Brain microvascular endothelial cell (primary cell): ENCODE data around the gene ZNF263.

Source experiments
- DNase-seq: peaks from one replicate; pipeline ENCODE4 v3.0.0-alpha.2; 2020
- H3K27ac ChIP-seq: fragments of 250-450 bp; sonication (Bioruptor Pico); 2 replicates; pipeline ENCODE4 v1.5.1; 2020; ENCODE audit warnings: mild to moderate bottlenecking, moderate library complexity
- H3K27me3 ChIP-seq: fragments of 250-450 bp; sonication (Bioruptor Pico); replicated peaks from 2 replicates; pipeline ENCODE4 v1.5.1; 2020; ENCODE audit warnings: mild to moderate bottlenecking
- H3K36me3 ChIP-seq: fragments of 250-450 bp; sonication (Bioruptor Pico); replicated peaks from 2 replicates; pipeline ENCODE4 v1.5.1; 2020; ENCODE audit warnings: mild to moderate bottlenecking
- H3K4me3 ChIP-seq: 2 replicates; pipeline ENCODE4 v1.5.1; 2011; ENCODE audit warnings: low read depth, mild to moderate bottlenecking, control low read depth, low read length, moderate library complexity
- in situ Hi-C: cut with HindIII; loops from 2 replicates; pipeline ENCODE4 v1.10.0; 2017; ENCODE audit warnings: low sequenced_read_pairs, low pct_ligation_motif_present
- TF ChIP-seq, protein P1 (sequence below): IDR thresholded peaks from 2 replicates; pipeline ENCODE4 v1.5.1; 2011; ENCODE audit warnings: low read depth, mild to moderate bottlenecking, moderate library complexity, low read length, control low read depth, inconsistent platforms; ENCODE audit errors: missing control alignments

The ZNF263 gene

DNA sequence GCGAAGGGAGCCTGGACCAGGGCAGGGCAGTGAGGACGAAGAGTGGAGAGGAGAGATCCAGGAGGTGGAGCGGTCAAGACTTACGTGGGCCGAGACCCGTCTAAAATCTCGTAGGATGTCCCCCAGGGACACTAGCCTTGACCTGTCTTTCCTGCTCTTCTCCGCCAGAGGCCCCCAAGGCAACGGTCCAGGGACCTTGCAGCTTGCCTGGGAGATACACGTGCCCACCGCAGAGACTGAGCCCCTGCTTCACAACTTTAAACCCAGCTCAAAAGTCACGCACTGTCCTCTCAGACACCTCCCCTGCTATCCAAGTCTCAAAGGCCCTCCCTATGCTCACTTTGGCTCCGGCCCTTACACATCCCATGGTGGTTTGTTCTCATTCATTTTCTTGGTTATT lies 12.5 kb downstream of the ZNF263 start:
- in situ Hi-C loops = no loop called here
- TF ChIP-seq, protein P1, sequence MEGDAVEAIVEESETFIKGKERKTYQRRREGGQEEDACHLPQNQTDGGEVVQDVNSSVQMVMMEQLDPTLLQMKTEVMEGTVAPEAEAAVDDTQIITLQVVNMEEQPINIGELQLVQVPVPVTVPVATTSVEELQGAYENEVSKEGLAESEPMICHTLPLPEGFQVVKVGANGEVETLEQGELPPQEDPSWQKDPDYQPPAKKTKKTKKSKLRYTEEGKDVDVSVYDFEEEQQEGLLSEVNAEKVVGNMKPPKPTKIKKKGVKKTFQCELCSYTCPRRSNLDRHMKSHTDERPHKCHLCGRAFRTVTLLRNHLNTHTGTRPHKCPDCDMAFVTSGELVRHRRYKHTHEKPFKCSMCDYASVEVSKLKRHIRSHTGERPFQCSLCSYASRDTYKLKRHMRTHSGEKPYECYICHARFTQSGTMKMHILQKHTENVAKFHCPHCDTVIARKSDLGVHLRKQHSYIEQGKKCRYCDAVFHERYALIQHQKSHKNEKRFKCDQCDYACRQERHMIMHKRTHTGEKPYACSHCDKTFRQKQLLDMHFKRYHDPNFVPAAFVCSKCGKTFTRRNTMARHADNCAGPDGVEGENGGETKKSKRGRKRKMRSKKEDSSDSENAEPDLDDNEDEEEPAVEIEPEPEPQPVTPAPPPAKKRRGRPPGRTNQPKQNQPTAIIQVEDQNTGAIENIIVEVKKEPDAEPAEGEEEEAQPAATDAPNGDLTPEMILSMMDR = no peak
- DNase-seq = no peak
- Histone ChIP-seq H3K27ac (no peak overlapping the region), H3K27me3 (no peaks in the 10 kb centered on the region), H3K4me3 (no peak overlapping the region), H3K36me3 (peaks cover 34% of the 10 kb centered on the region)

DNA sequence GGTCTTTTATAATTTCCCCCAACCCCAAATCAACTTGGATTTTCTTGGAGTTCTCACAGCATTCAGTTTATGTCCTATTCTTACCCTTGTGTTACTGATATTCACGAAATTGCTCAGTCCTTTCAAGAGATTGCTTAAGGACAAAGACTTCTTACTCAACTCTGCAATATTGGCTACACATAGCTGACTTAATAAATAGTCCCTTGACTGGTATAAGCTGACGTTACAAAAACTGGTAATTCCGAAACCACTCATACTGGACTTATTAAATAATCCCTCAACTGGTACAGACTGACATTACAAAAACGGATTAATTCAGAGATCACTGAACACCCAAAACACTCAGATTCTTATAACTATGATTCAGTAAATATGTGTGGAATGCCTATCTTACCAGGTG lies 21.1 kb downstream of the ZNF263 start:
- TF ChIP-seq, protein P1 = no peak
- Histone ChIP-seq H3K4me3 (peak overlapping the region; percentile 66), H3K27me3 (no peaks in the 10 kb centered on the region), H3K27ac (no peak overlapping the region), H3K36me3 (peaks cover 18% of the 10 kb centered on the region)
- in situ Hi-C loops = no loop called here
- DNase-seq = no peak

DNA sequence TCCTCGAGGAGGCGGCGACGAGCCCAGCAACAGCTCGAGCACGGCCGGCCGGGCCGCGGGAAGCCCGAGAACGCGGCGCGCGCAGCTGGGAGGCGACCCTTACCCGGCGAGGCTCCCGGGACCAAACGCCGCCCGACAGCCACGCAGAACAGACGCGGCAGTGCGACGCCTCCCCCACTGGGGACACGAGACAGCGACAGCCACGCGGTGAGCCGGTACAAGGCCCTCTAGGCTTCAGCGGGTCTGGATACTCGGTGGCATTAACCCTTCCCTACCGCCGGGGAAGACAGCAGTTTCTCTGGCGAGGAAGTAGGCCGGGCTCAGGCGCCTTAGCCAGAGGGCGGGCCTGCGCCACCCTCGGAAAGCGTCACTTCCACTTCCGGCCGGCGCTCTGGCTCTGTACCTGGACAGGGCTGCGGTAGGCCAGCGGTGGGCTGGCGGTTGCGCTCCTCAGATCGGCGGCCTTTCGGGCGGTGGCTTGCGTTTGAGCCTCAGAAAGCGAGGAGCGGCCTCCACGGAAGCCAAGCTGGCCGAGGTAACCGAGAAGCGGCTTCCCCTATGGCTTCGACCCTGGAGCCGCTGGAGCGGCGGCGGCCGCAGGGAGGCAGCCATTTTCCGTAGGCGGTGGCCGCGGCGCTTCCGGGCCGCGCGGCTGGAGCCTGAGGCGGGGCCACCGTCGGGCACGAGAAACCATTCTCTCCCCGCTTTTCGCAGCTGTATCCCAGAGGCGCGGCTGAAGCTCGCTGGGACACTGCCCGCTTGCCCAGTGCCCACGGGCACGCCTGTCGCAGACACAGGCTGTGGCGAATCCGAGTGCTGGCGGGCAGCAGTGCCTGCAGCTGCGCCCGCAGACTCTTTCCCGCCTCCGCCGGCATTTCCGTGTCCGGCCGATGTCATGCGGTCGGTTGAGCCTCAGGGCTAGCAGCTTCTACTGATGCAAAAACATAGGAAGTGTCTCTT lies 22.1 kb downstream of the ZNF263 start, which contains the start of the genes TIGD7 and ZNF75A:
TIGD7 (minus strand) TSS at position 322 of the 960 bp plus-strand sequence. CDS start 4,816 bp downstream, outside the sequence.
ZNF75A (plus strand) TSS at position 389 of the 960 bp plus-strand sequence. CDS start 2,932 bp downstream, outside the sequence.
- Histone ChIP-seq H3K27me3 (no peaks in the 10 kb centered on the region), H3K4me3 (peak within 1 kb of the TSS; percentile 66), H3K27ac (peak within 1 kb of the TSS; percentile 83), H3K36me3 (peaks cover 11% of the 10 kb centered on the region)
- in situ Hi-C loops = no loop called here
- peak; percentile 81 for DNase-seq
- TF ChIP-seq, protein P1 = no peak

DNA sequence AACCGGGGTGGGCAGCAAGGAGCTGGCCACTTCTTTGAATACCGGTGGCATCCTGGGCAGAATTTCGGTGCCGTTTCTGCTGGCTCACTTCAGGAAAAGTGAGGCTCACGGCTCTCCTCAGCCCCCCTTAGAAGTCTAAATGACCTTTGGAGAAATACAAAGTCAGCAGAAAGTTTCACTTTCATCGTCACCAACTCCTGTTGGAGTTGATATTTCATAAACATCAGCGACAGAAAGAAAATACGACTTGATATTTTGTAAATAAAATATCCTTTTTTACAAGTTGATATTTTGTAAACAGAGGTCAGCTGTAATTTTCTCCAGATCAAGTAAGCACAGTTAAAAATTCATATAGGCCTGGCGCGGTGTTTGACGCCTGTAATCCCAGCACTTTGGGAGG lies 22.8 kb downstream of the ZNF263 start:
- Histone ChIP-seq H3K4me3 (peak overlapping the region; percentile 66), H3K27me3 (no peaks in the 10 kb centered on the region), H3K27ac (no peak overlapping the region), H3K36me3 (peaks cover 9% of the 10 kb centered on the region)
- TF ChIP-seq, protein P1 = no peak
- in situ Hi-C loops = no loop called here
- DNase-seq = no peak

DNA sequence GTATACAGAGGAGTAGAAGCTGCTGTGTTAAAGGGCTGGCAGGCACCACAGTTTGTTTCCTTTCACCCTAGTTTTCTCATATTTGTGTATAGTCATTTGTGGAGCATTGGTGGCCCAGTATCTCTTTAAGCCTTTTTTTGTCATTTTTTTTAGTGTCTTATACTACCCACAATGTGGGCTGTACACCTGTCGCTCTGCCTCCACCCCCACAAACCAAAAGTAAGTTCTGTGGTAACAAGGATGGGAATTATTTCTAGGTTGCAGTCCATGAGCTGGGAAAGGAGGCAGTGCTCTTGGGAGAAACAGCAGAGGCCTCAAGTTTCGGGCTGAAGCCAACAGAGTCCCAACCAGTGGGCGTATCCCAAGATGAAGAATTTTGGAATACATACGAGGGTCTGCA lies 28.2 kb downstream of the ZNF263 start:
- H3K27me3 ChIP-seq = no peaks in the 10 kb centered on the region
- H3K4me3 ChIP-seq = no peak overlapping the region
- TF ChIP-seq, protein P1 = no peak
- in situ Hi-C loops = no loop called here
- no peak overlapping the region for H3K27ac ChIP-seq
- no peak for DNase-seq
- H3K36me3 ChIP-seq = peaks cover 27% of the 10 kb centered on the region
